Activated CD4-positive, alpha-beta T cell treated with anti-CD3 and anti-CD28 coated beads, Interleukin-2, amount 10 ng/mL, durations not matched to agents 24 days and 14 days (primary cell): ENCODE data around the gene PEX11G. TPM values are rescaled to one million over a fixed set of nuclear protein-coding genes. Genes with fewer than 3 reads are reported as not detected.

ENCODE experiments used
- DNase-seq: peaks from one replicate; pipeline ENCODE4 v3.0.0; 2022
- H3K27ac Mint-ChIP-seq: one replicate; pipeline ENCODE4 v1.8.0; 2022; ENCODE audit warnings: mild to moderate bottlenecking, mixed read lengths
- H3K27me3 Mint-ChIP-seq: one replicate; pipeline ENCODE4 v1.8.0; 2022; ENCODE audit warnings: mixed read lengths
- H3K36me3 Mint-ChIP-seq: one replicate; pipeline ENCODE4 v1.8.0; 2022; ENCODE audit warnings: low read depth, mild to moderate bottlenecking, mixed read lengths
- H3K4me1 Mint-ChIP-seq: one replicate; pipeline ENCODE4 v1.8.0; 2021; ENCODE audit warnings: mixed read lengths
- H3K4me3 Mint-ChIP-seq: one replicate; pipeline ENCODE4 v1.8.0; 2022; ENCODE audit warnings: mild to moderate bottlenecking, moderate library complexity, mixed read lengths
- H3K9me3 Mint-ChIP-seq: one replicate; pipeline ENCODE4 v1.8.0; 2021; ENCODE audit warnings: mixed read lengths
- intact Hi-C: fragments of 100-400 bp; cut with micrococcal nuclease; formaldehyde crosslinking; loops from one replicate; pipeline ENCODE4 v1.15.1; 2023
- total RNA-seq: library from RNA; stranded (reverse); gene quantifications from 2 replicates; pipeline ENCODE4 v1.2.3, GENCODE V29; 2022

The PEX11G gene
- total RNA-seq, 1 donor from 2014 or later = 1.1 TPM

DNA sequence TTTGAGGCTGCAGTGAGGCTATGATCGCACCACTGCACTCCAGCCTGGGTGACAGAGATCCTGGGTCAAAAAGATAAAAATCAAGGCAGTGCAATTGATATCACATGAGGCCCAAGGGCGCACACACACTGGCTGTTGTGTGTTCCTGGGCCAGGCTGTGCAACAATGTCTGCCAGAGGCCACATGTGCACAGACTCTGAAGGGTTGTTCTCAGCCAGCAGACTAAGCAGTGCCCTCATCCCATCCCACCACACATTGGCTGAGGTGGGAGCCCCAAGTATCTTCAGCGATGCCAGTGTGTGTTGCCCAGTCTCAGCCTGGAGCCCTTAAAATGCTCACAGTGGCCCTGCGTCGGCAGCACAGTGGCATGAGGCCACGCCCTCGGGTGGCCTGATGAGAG is 12.6 kb downstream of the PEX11G start:
- Mint-ChIP-seq H3K4me3 (no peak overlapping the region), H3K9me3 (no peaks in the 10 kb centered on the region), H3K36me3 (peaks cover 4% of the 10 kb centered on the region), H3K27ac (no peak overlapping the region), H3K4me1 (no peaks in the 10 kb centered on the region), H3K27me3 (no peaks in the 10 kb centered on the region)
- intact Hi-C loops = no loop called here
- DNase-seq = no peak

DNA sequence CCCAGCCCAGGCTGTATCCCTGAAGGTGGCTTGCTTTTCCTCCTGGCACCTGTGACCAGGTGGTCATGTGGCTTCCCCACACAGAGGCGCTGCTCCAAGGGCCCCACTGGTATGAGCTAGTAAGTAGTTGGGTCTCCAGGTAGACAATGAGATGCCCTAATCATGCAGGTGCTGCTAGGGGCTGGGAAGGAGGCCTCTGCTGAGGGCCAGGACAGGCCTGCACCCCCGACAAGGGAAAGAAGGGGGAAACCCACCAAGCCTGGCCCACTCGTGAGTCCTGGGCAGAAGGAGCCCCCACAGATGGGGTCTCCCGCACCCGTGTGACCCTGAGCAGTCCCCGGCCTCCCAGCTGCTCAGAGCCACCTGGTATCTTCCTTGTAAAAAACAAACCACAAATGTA is 13.2 kb downstream of the PEX11G start:
- Mint-ChIP-seq H3K9me3 (no peaks in the 10 kb centered on the region), H3K27ac (no peak overlapping the region), H3K36me3 (peaks cover 4% of the 10 kb centered on the region), H3K27me3 (no peaks in the 10 kb centered on the region), H3K4me1 (no peaks in the 10 kb centered on the region), H3K4me3 (no peak overlapping the region)
- intact Hi-C loops = no loop called here
- no peak for DNase-seq

GRCh38 chr19:7471696-7472615 is 16.9 kb downstream of the PEX11G start:
- Mint-ChIP-seq H3K9me3 (no peaks in the 10 kb centered on the region), H3K4me3 (no peak overlapping the region), H3K27ac (no peak overlapping the region), H3K27me3 (no peaks in the 10 kb centered on the region), H3K4me1 (no peaks in the 10 kb centered on the region), H3K36me3 (peaks cover 6% of the 10 kb centered on the region)
- intact Hi-C loops = no loop called here
- DNase-seq = peak; percentile 49

DNA sequence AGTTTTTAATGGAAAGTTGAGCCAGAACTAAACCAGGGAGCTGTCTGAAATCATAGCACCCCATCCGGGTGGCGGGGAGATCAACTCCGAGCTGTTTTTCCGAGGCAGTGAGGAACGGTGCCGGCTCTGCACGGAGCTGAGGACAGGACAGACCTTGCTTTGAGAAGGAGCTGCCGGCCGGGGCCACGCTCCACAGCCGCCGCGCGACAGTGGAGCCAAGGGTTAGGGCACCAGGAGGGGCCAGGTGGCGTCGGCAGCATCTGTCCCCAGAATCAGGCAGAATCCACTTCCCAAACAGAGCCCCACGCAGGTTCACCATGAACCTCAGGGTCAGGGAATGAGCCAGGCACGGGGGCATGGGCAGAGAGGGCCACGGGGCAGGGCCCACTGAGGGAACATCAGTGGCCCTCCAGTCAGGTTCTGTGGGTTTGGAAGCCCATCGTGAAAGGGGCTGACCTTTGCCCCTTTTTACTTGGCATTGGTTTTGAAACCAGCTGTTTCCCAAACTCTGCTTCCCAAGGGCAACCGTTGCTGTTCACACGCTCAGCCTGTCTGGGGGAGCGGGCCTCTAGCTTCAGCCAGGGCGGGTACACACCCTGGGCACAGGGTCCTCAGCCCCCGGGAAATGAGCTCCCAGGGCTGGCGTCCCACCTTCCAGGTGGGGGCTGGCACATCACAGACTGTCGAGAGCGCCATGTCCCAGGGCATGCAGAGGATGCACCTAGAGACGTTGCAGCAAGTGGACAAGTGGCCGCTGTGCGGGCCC is 18.1 kb downstream of the PEX11G start:
- peaks cover 9% of the 10 kb centered on the region for H3K36me3 Mint-ChIP-seq
- H3K27me3 Mint-ChIP-seq = no peaks in the 10 kb centered on the region
- no peak overlapping the region for H3K4me3 Mint-ChIP-seq
- H3K4me1 Mint-ChIP-seq = no peaks in the 10 kb centered on the region
- intact Hi-C loops = no loop called here
- DNase-seq = peak; percentile 48
- no peak overlapping the region for H3K27ac Mint-ChIP-seq
- H3K9me3 Mint-ChIP-seq = no peaks in the 10 kb centered on the region

GRCh38 chr19:7469669-7470285 is 19.1 kb downstream of the PEX11G start:
- intact Hi-C loops = no loop called here
- Mint-ChIP-seq H3K4me3 (no peak overlapping the region), H3K27ac (no peak overlapping the region), H3K9me3 (no peaks in the 10 kb centered on the region), H3K36me3 (peaks cover 10% of the 10 kb centered on the region), H3K27me3 (no peaks in the 10 kb centered on the region), H3K4me1 (no peaks in the 10 kb centered on the region)
- no peak for DNase-seq

GRCh38 chr19:7468840-7469239 is 20.0 kb downstream of the PEX11G start:
- no peaks in the 10 kb centered on the region for H3K27me3 Mint-ChIP-seq
- no peak overlapping the region for H3K27ac Mint-ChIP-seq
- intact Hi-C loops = no loop called here
- DNase-seq = no peak
- H3K4me1 Mint-ChIP-seq = no peaks in the 10 kb centered on the region
- no peaks in the 10 kb centered on the region for H3K9me3 Mint-ChIP-seq
- peaks cover 13% of the 10 kb centered on the region for H3K36me3 Mint-ChIP-seq
- no peak overlapping the region for H3K4me3 Mint-ChIP-seq

- intact Hi-C loops = no loop called here
- Mint-ChIP-seq H3K4me3 (no peak overlapping the region), H3K4me1 (no peaks in the 10 kb centered on the region), H3K36me3 (peaks cover 19% of the 10 kb centered on the region), H3K9me3 (no peaks in the 10 kb centered on the region), H3K27me3 (no peaks in the 10 kb centered on the region), H3K27ac (no peak overlapping the region)
- DNase-seq = no peak
Observed at GRCh38 chr19:7467009-7467989, 21.5 kb downstream of the PEX11G start.

DNA sequence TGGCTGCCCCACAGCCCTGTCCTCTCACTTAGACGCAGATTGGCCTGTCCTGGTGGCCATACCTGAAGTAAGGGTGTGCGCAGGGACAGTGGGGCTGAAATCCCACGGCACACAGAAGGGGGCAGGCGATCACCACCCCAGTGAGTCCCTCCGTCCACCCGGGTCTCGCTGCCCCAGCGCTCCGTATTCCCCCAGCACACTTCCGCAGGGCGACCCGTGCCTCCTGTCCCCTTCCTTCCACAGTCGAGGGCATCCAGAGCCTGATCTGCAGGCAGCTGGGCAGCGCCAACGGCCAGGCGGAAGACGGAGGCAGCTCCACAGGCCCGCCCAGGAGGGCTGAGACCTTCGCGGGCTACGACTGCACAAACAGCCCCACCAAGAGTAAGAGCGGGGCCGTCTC is 25.3 kb downstream of the PEX11G start:
- Mint-ChIP-seq H3K4me1 (no peaks in the 10 kb centered on the region), H3K27me3 (no peaks in the 10 kb centered on the region), H3K27ac (no peak overlapping the region), H3K4me3 (no peak overlapping the region), H3K9me3 (no peaks in the 10 kb centered on the region), H3K36me3 (peaks cover 33% of the 10 kb centered on the region)
- intact Hi-C loops = no loop called here
- DNase-seq = no peak

GRCh38 chr19:7461841-7462629 is 26.8 kb downstream of the PEX11G start:
- no peak overlapping the region for H3K4me3 Mint-ChIP-seq
- H3K27me3 Mint-ChIP-seq = no peaks in the 10 kb centered on the region
- intact Hi-C loops = no loop called here
- no peak overlapping the region for H3K27ac Mint-ChIP-seq
- peaks cover 35% of the 10 kb centered on the region for H3K36me3 Mint-ChIP-seq
- DNase-seq = no peak
- no peaks in the 10 kb centered on the region for H3K9me3 Mint-ChIP-seq
- no peaks in the 10 kb centered on the region for H3K4me1 Mint-ChIP-seq

DNA sequence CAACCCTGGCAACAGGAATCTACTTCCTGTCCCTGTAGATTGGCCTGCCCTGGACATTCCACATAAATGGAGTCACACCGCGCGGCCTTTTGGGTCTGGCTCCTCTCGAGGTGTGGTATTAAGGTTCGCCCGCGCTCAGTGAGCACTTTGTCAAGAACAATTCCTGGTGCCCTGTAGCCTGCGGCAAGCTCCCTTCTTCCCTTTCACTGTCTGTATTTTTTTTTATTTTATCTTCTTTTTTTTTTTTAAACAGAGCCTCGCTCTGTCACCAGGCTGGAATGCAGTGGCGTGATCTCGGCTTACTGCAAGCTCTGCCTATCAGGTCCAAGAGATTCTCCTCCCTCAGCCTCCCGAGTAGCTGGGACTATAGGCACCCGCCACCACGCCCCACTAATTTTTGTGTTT is 28.3 kb downstream of the PEX11G start:
- no peak for DNase-seq
- H3K4me1 Mint-ChIP-seq = no peaks in the 10 kb centered on the region
- intact Hi-C loops = no loop called here
- H3K9me3 Mint-ChIP-seq = no peaks in the 10 kb centered on the region
- peaks cover 44% of the 10 kb centered on the region for H3K36me3 Mint-ChIP-seq
- no peaks in the 10 kb centered on the region for H3K27me3 Mint-ChIP-seq
- H3K4me3 Mint-ChIP-seq = no peak overlapping the region
- H3K27ac Mint-ChIP-seq = no peak overlapping the region

DNA sequence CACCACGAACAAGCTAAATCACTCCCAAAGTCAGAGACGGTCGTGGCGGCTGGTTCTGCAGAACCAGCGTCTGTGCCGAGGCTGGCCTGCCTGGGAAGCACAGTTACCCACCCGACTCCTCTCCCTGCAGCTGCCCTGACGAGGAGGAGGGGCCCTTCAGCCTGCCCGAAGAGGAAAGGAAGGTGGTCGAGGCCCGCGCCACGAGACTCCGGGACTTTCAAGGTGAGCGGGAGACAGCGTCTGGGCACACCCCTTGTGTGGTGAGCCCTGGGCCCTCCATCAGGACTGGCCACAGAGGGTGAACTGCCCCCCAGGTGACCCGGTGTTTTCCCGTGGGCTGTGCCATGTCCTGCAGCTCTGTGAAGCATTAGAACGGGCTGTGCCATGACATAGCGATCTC is 29.1 kb downstream of the PEX11G start:
- H3K27me3 Mint-ChIP-seq = no peaks in the 10 kb centered on the region
- H3K36me3 Mint-ChIP-seq = peaks cover 52% of the 10 kb centered on the region
- intact Hi-C loops = no loop called here
- no peak overlapping the region for H3K4me3 Mint-ChIP-seq
- no peak overlapping the region for H3K27ac Mint-ChIP-seq
- H3K9me3 Mint-ChIP-seq = no peaks in the 10 kb centered on the region
- no peaks in the 10 kb centered on the region for H3K4me1 Mint-ChIP-seq
- no peak for DNase-seq

GRCh38 chr19:7458675-7459074 is 30.2 kb downstream of the PEX11G start:
- Mint-ChIP-seq H3K4me3 (no peak overlapping the region), H3K9me3 (no peaks in the 10 kb centered on the region), H3K36me3 (peaks cover 60% of the 10 kb centered on the region), H3K27ac (no peak overlapping the region), H3K4me1 (no peaks in the 10 kb centered on the region), H3K27me3 (no peaks in the 10 kb centered on the region)
- intact Hi-C loops = no loop called here
- no peak for DNase-seq
